MM.1S (cell line): ENCODE measurements around the gene NETO1.

Source experiments
- DNase-seq: peaks from one replicate; pipeline ENCODE4 v3.0.0-alpha.2; 2015
- H2AFZ ChIP-seq: fragments of 300-600 bp; sonication (generic); 2 replicates; pipeline ENCODE4 v1.6.0; 2016; ENCODE audit warnings: antibody characterized with exemption, low read length
- H3F3A ChIP-seq: fragments of 300-600 bp; sonication (generic); 2 replicates; pipeline ENCODE4 v1.6.1; 2016; ENCODE audit warnings: mild to moderate bottlenecking, antibody characterized with exemption, low read length, moderate library complexity, mixed read lengths; ENCODE audit not compliant: insufficient read depth
- H3K27ac ChIP-seq: fragments of 300-600 bp; sonication (generic); 2 replicates; pipeline ENCODE4 v1.5.1; 2016; ENCODE audit warnings: mild to moderate bottlenecking, low read length
- H3K27me3 ChIP-seq: fragments of 300-600 bp; sonication (generic); replicated peaks from 2 replicates; pipeline ENCODE4 v1.6.0; 2016; ENCODE audit warnings: low read length; ENCODE audit not compliant: insufficient read depth
- H3K36me3 ChIP-seq: fragments of 300-600 bp; sonication (generic); replicated peaks from 2 replicates; pipeline ENCODE4 v1.6.1; 2016; ENCODE audit warnings: mild to moderate bottlenecking, low read length, mixed read lengths; ENCODE audit not compliant: insufficient read depth
- H3K4me1 ChIP-seq: fragments of 300-600 bp; sonication (generic); 2 replicates; pipeline ENCODE4 v1.6.1; 2016; ENCODE audit warnings: low read length, mixed read lengths
- H3K4me2 ChIP-seq: fragments of 300-600 bp; sonication (generic); 2 replicates; pipeline ENCODE4 v1.6.0; 2016; ENCODE audit warnings: low read depth, low read length
- H3K4me3 ChIP-seq: fragments of 300-600 bp; sonication (generic); 2 replicates; pipeline ENCODE4 v1.5.1; 2016; ENCODE audit warnings: low read length, mixed read lengths
- H3K79me2 ChIP-seq: fragments of 300-600 bp; sonication (generic); 2 replicates; pipeline ENCODE4 v1.6.1; 2016; ENCODE audit warnings: mixed run types, low read length, mixed read lengths
- H3K9ac ChIP-seq: fragments of 300-600 bp; sonication (generic); 2 replicates; pipeline ENCODE4 v1.6.1; 2016; ENCODE audit warnings: low read length, mixed read lengths
- H3K9me2 ChIP-seq: fragments of 300-600 bp; sonication (generic); replicated peaks from 2 replicates; pipeline ENCODE4 v1.6.1; 2016; ENCODE audit warnings: mild to moderate bottlenecking, low read length, mixed read lengths; ENCODE audit not compliant: insufficient read depth
- H3K9me3 ChIP-seq: fragments of 300-600 bp; sonication (generic); replicated peaks from 2 replicates; pipeline ENCODE4 v1.6.1; 2016; ENCODE audit warnings: mild to moderate bottlenecking, low read length, mixed read lengths; ENCODE audit not compliant: insufficient read depth
- H4K20me1 ChIP-seq: fragments of 300-600 bp; sonication (generic); 2 replicates; pipeline ENCODE4 v1.6.1; 2016; ENCODE audit warnings: mild to moderate bottlenecking, low read length, moderate library complexity, mixed read lengths; ENCODE audit not compliant: insufficient read depth
- CTCF ChIP-seq: fragments of 300-600 bp; sonication (generic); IDR thresholded peaks from 2 replicates; pipeline ENCODE4 v1.5.1; 2016; ENCODE audit warnings: antibody characterized with exemption, low read length, mixed read lengths
- EZH2 ChIP-seq: fragments of 300-600 bp; sonication (generic); optimal IDR thresholded peaks from 2 replicates; pipeline ENCODE3; 2017; ENCODE audit warnings: low read depth, mild to moderate bottlenecking, antibody characterized with exemption, low read length, mixed read lengths
- EZH2phosphoT487 ChIP-seq: fragments of 300-600 bp; sonication (generic); IDR thresholded peaks from 2 replicates; pipeline ENCODE4 v1.6.1; 2018; ENCODE audit warnings: antibody characterized with exemption, low read length

The NETO1 gene

DNA sequence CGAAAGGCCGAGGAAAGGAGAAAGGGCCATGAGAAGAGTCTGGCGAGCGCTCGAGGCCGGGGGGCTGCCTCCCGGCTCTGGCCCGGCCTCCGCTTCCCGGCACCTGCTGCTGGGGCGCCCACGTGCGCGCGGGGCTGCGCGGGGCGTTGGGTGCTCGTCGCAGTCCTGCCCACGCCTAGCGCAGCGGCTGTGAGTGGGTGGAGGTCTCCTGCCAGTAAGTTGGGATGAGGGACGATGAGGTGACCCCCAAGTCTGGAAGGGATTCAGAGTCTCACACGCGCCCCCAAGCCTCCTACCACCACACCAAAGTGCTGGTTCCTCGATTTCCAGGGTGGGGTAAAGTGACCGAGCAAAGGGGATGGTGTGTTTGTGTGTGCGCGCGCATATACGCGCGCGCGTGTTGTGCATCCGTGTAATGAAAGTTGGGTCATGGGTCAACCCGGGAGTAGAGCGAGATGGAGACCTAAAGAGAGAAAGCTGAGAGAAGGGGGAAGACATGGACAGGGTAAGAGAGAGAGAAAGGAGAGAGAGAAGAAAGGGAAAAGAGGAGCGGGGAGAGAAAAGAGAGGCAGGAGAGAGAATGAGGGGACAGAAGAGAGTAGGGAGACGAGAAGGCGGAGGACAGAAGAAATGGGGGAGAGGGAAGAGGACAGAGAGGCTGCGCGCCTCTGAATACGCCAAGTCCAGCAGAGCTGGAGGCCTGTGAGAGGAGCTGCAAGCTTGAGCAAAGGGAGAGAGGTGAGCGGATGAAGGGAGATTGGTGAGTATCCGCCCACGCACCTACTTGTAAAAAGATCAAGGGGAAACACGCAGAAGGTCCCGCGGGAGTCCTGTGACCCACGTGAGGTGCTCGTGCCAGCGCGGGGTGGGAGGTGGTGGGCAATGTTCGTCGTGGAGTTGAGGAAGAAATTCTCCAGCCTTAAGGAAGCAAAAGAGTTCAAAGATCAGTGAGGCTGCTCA lies 1.7 kb upstream of the NETO1 start:
- H3K79me2 ChIP-seq, result no peaks in the 10 kb centered on the region
- H3K27ac ChIP-seq, result no peak overlapping the region
- H3F3A ChIP-seq, result no peaks in the 10 kb centered on the region
- H3K27me3 ChIP-seq, result no peaks in the 10 kb centered on the region
- H2AFZ ChIP-seq, result no peak overlapping the region
- no peaks in the 10 kb centered on the region for H3K9me3 ChIP-seq
- no peaks in the 10 kb centered on the region for H3K4me1 ChIP-seq
- H3K9me2 ChIP-seq, result no peaks in the 10 kb centered on the region
- no peaks in the 10 kb centered on the region for H4K20me1 ChIP-seq
- H3K9ac ChIP-seq, result no peak overlapping the region
- no peak overlapping the region for H3K4me3 ChIP-seq
- H3K4me2 ChIP-seq, result no peak overlapping the region
- TF ChIP-seq EZH2 (no peak), EZH2phosphoT487 (no peak), CTCF (no peak)
- H3K36me3 ChIP-seq, result no peaks in the 10 kb centered on the region
- DNase-seq, result no peak

- Histone ChIP-seq H3K4me3 (no peak overlapping the region), H3K36me3 (no peaks in the 10 kb centered on the region), H4K20me1 (no peaks in the 10 kb centered on the region), H3F3A (no peaks in the 10 kb centered on the region), H3K4me2 (no peak overlapping the region), H3K79me2 (no peaks in the 10 kb centered on the region), H3K9me3 (no peaks in the 10 kb centered on the region), H3K27me3 (no peaks in the 10 kb centered on the region), H3K27ac (no peak overlapping the region), H3K9me2 (no peaks in the 10 kb centered on the region), H3K9ac (no peak overlapping the region), H3K4me1 (no peaks in the 10 kb centered on the region), H2AFZ (no peak overlapping the region)
- TF ChIP-seq CTCF, result no peak
- no peak for TF ChIP-seq EZH2
- TF ChIP-seq EZH2phosphoT487, result no peak
- no peak for DNase-seq
These were observed 918 bp upstream of the NETO1 start for GRCh38 chr18:72868585-72869225.

- Histone ChIP-seq H3K9ac (no peak overlapping the region), H2AFZ (no peak overlapping the region), H3K36me3 (no peaks in the 10 kb centered on the region), H3F3A (no peaks in the 10 kb centered on the region), H3K4me2 (no peak overlapping the region), H3K4me3 (no peak overlapping the region), H3K9me3 (no peaks in the 10 kb centered on the region), H4K20me1 (no peaks in the 10 kb centered on the region), H3K9me2 (no peaks in the 10 kb centered on the region), H3K79me2 (no peaks in the 10 kb centered on the region), H3K27me3 (no peaks in the 10 kb centered on the region), H3K27ac (no peak overlapping the region), H3K4me1 (no peaks in the 10 kb centered on the region)
- DNase-seq, result no peak
- TF ChIP-seq EZH2phosphoT487, result no peak
- TF ChIP-seq CTCF, result no peak
- no peak for TF ChIP-seq EZH2
These were observed 664 bp downstream of the NETO1 start for GRCh38 chr18:72866901-72867745.
